Measurements from ENCODE around the gene BARD1. TPM values are rescaled to one million over a fixed set of nuclear protein-coding genes. Genes with fewer than 3 reads are reported as not detected.

Gene BARD1
- total and polyA plus RNA-seq, 2 of the 13 experiments (the other 11 are each of a cell fraction or from before 2014, with no cell fraction given), result 5.3 to 30.4 TPM

DNA sequence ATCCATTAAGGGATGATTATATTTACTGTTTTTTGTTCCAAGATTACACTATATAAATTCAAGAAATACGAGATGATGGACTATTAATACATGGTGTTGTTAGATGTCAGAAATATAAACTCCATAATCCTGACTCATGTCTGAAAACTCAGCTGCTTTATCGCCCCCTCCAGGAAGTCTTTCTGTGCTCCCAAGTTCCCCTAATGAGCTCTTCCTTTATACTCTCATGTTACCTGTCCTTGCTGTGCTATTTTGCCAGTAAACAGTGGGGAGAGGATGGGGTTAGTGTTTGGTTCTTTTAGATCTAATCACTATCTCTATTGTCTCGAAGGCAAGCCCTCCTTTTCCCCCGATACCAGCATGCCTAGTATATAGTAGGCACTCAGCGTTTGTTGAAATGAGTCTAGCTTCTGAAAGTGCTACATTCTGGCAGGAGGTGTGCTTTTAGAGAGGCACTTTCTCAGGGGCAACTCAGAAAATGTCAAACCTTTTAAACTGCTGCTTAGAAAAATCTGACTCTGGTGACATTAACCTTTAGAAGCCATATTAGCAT is 21.4 kb upstream of the BARD1 start (continued):
- TF ChIP-seq ZNF33A (CRISPR knock-in tag; IDR thresholded peaks at IDR 0.05; ENCODE audit: borderline replicate concordance) (no peak), ZNF136 (CRISPR knock-in tag; IDR thresholded peaks at IDR 0.05; ENCODE audit: low read depth) (no peak), MYNN (CRISPR knock-in tag; IDR thresholded peaks at IDR 0.05; ENCODE audit: low read depth) (no peak), STAG1 (CRISPR knock-in tag; IDR thresholded peaks at IDR 0.05) (peak; percentile 64), ZNF619 (CRISPR knock-in tag; IDR thresholded peaks at IDR 0.05) (no peak), ZNF205 (CRISPR knock-in tag; IDR thresholded peaks at IDR 0.05) (peak; percentile 92), MTA1 (CRISPR knock-in tag; IDR thresholded peaks at IDR 0.05; ENCODE audit: borderline replicate concordance) (no peak), KDM5B (CRISPR knock-in tag; IDR thresholded peaks at IDR 0.05; ENCODE audit: borderline replicate concordance) (no peak), NFATC3 (CRISPR knock-in tag; IDR thresholded peaks at IDR 0.05) (no peak), FLYWCH1 (CRISPR knock-in tag; IDR thresholded peaks at IDR 0.05) (no peak)
- TF ChIP-seq, protein P1, sequence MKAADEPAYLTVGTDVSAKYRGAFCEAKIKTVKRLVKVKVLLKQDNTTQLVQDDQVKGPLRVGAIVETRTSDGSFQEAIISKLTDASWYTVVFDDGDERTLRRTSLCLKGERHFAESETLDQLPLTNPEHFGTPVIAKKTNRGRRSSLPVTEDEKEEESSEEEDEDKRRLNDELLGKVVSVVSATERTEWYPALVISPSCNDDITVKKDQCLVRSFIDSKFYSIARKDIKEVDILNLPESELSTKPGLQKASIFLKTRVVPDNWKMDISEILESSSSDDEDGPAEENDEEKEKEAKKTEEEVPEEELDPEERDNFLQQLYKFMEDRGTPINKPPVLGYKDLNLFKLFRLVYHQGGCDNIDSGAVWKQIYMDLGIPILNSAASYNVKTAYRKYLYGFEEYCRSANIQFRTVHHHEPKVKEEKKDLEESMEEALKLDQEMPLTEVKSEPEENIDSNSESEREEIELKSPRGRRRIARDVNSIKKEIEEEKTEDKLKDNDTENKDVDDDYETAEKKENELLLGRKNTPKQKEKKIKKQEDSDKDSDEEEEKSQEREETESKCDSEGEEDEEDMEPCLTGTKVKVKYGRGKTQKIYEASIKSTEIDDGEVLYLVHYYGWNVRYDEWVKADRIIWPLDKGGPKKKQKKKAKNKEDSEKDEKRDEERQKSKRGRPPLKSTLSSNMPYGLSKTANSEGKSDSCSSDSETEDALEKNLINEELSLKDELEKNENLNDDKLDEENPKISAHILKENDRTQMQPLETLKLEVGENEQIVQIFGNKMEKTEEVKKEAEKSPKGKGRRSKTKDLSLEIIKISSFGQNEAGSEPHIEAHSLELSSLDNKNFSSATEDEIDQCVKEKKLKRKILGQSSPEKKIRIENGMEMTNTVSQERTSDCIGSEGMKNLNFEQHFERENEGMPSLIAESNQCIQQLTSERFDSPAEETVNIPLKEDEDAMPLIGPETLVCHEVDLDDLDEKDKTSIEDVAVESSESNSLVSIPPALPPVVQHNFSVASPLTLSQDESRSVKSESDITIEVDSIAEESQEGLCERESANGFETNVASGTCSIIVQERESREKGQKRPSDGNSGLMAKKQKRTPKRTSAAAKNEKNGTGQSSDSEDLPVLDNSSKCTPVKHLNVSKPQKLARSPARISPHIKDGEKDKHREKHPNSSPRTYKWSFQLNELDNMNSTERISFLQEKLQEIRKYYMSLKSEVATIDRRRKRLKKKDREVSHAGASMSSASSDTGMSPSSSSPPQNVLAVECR (CRISPR knock-in tag; IDR thresholded peaks at IDR 0.05; ENCODE audit: borderline replicate concordance), result no peak
